GM23338 (cell line): ENCODE results near the gene ZNF74. TPM values are rescaled to one million over a fixed set of nuclear protein-coding genes. Genes with fewer than 3 reads are reported as not detected.

Experiments
- ATAC-seq: fragments of 200-7000 bp; cut with Tn5 transposase; 3 replicates; pipeline ENCODE4 v1.9.1; 2020
- DNase-seq: peaks from one replicate; pipeline ENCODE4 v3.0.0-alpha.2; 2015; ENCODE audit warnings: low spot score
- H2AFZ ChIP-seq: fragments of 200-600 bp; sonication (generic); 2 replicates; pipeline ENCODE4 v1.8.0; 2016; ENCODE audit warnings: antibody characterized with exemption, mild to moderate bottlenecking, moderate library complexity
- H3F3A ChIP-seq: fragments of 200-600 bp; sonication (generic); replicated peaks from 2 replicates; pipeline ENCODE4 v1.8.0; 2017; ENCODE audit warnings: antibody characterized with exemption, mixed run types, low read depth
- H3K27ac ChIP-seq: fragments of 200-600 bp; sonication (generic); 2 replicates; pipeline ENCODE4 v1.6.1; 2016; ENCODE audit warnings: low read depth
- H3K27me3 ChIP-seq: fragments of 200-600 bp; sonication (generic); 2 replicates; pipeline ENCODE4 v1.8.0; 2016; ENCODE audit warnings: mild to moderate bottlenecking, mixed run types, moderate library complexity; ENCODE audit not compliant: insufficient read depth
- H3K36me3 ChIP-seq: fragments of 200-600 bp; sonication (generic); 2 replicates; pipeline ENCODE4 v1.8.0; 2016; ENCODE audit warnings: mild to moderate bottlenecking; ENCODE audit not compliant: insufficient read depth
- H3K4me1 ChIP-seq: fragments of 200-600 bp; sonication (generic); 2 replicates; pipeline ENCODE4 v1.8.0; 2016; ENCODE audit warnings: mild to moderate bottlenecking, moderate library complexity; ENCODE audit not compliant: insufficient read depth
- H3K4me2 ChIP-seq: fragments of 200-600 bp; sonication (generic); 2 replicates; pipeline ENCODE4 v1.7.1; 2017; ENCODE audit warnings: mixed run types
- H3K4me3 ChIP-seq: fragments of 200-600 bp; sonication (generic); 2 replicates; pipeline ENCODE4 v1.6.1; 2016; ENCODE audit warnings: mixed run types
- H3K79me2 ChIP-seq: fragments of 200-600 bp; sonication (generic); replicated peaks from 2 replicates; pipeline ENCODE4 v1.8.0; 2017; ENCODE audit warnings: mild to moderate bottlenecking; ENCODE audit not compliant: insufficient read depth
- H3K9me2 ChIP-seq: fragments of 200-600 bp; sonication (generic); 2 replicates; pipeline ENCODE4 v1.8.0; 2017; ENCODE audit not compliant: insufficient read depth
- H4K20me1 ChIP-seq: fragments of 200-600 bp; sonication (generic); replicated peaks from 2 replicates; pipeline ENCODE4 v1.8.0; 2017; ENCODE audit warnings: mild to moderate bottlenecking; ENCODE audit not compliant: insufficient read depth
- H3K27ac Mint-ChIP-seq: 2 replicates; pipeline ENCODE4 v1.8.0; 2020; ENCODE audit warnings: inconsistent platforms, mild to moderate bottlenecking, moderate library complexity, mixed read lengths
- H3K27me3 Mint-ChIP-seq: 3 replicates; pipeline ENCODE4 v1.8.0; 2022; ENCODE audit warnings: low read depth, mild to moderate bottlenecking, moderate library complexity, mixed read lengths, inconsistent platforms; ENCODE audit not compliant: insufficient read depth, poor library complexity
- H3K36me3 Mint-ChIP-seq: 3 replicates; pipeline ENCODE4 v1.8.0; 2021; ENCODE audit warnings: low read depth, mild to moderate bottlenecking, inconsistent platforms, moderate library complexity, mixed read lengths
- H3K4me1 Mint-ChIP-seq: 3 replicates; pipeline ENCODE4 v1.8.0; 2020; ENCODE audit warnings: mild to moderate bottlenecking, inconsistent platforms, mixed read lengths
- H3K4me3 Mint-ChIP-seq: 3 replicates; pipeline ENCODE4 v1.8.0; 2021; ENCODE audit warnings: moderate library complexity, mild to moderate bottlenecking, inconsistent platforms, mixed read lengths
- H3K9me3 Mint-ChIP-seq: 3 replicates; pipeline ENCODE4 v1.8.0; 2020; ENCODE audit warnings: moderate library complexity, mild to moderate bottlenecking, inconsistent platforms, mixed read lengths
- CREB1 ChIP-seq: fragments of 250-450 bp; sonication (Bioruptor Pico); IDR thresholded peaks from 2 replicates; pipeline ENCODE4 v1.5.0; 2020; ENCODE audit warnings: low read depth, mild to moderate bottlenecking, moderate library complexity
- EZH2 ChIP-seq: fragments of 200-600 bp; sonication (generic); IDR thresholded peaks from one replicate; pipeline ENCODE4 v1.8.0; 2017; ENCODE audit warnings: antibody characterized with exemption, mild to moderate bottlenecking, low read depth; ENCODE audit not compliant: unreplicated experiment
- EZH2phosphoT487 ChIP-seq: fragments of 200-600 bp; sonication (generic); IDR thresholded peaks from one replicate; pipeline ENCODE4 v1.8.1; 2018; ENCODE audit warnings: antibody characterized with exemption; ENCODE audit not compliant: unreplicated experiment
- JUNB ChIP-seq: IDR thresholded peaks from one replicate; pipeline ENCODE4 v1.6.1; 2016; ENCODE audit warnings: antibody characterized with exemption; ENCODE audit not compliant: unreplicated experiment
- STAT1 ChIP-seq: IDR thresholded peaks from one replicate; pipeline ENCODE4 v1.6.1; 2016; ENCODE audit warnings: antibody characterized with exemption; ENCODE audit not compliant: unreplicated experiment
- ZNF331 ChIP-seq: fragments of 250-450 bp; sonication (Bioruptor Pico); IDR thresholded peaks from 2 replicates; pipeline ENCODE4 v1.5.0; 2020; ENCODE audit warnings: low read depth, mild to moderate bottlenecking, moderate library complexity
- polyA plus RNA-seq: library from polyadenylated mRNA; unstranded; fragments of >200 nt; fragmentation: Nextera tagmentation; extraction: Ambion mirVana; gene quantifications from 2 replicates; pipeline ENCODE4 v1.2.1, GENCODE V29; 2016
- total RNA-seq: library from RNA; depleted of rRNA; stranded (reverse); fragments of >200 nt; shearing (Covaris generic); gene quantifications from 2 replicates; pipeline ENCODE4 v1.2.3, GENCODE V29; 2014
- TF ChIP-seq, protein P1 (sequence below): IDR thresholded peaks from one replicate; pipeline ENCODE4 v1.6.1; 2018; ENCODE audit warnings: antibody characterized with exemption; ENCODE audit not compliant: unreplicated experiment
- TF ChIP-seq, protein P2 (sequence below): fragments of 250-450 bp; sonication (Bioruptor Pico); IDR thresholded peaks from 2 replicates; pipeline ENCODE4 v1.5.0; 2020; ENCODE audit warnings: mild to moderate bottlenecking, moderate library complexity
- TF ChIP-seq, protein P3 (sequence below): IDR thresholded peaks from 2 replicates; pipeline ENCODE4 v1.6.1; 2016; ENCODE audit warnings: antibody characterized with exemption

The ZNF74 gene
- total and polyA plus RNA-seq, 2 experiments from 2014 or later = 16.1 to 94.0 TPM

DNA sequence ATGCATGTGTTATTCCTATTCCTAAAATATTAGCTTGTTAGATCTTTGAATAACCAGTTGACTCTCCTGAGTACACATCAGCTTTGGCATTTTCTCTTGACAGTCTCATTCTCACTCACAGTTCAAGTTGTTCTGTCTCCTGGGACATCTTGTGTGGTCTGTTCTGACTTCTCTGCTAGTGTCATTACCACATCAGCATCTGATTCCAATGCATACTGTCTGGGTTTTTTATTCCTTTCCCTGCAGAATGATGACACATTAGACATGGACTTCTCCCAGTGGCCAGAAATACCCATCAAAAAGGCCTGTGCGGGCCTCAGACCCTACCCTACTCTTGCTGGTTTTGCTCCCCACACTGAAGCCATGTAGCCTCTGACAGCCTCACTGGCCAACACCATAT, 2.7 kb downstream of the ZNF74 start:
- Mint-ChIP-seq H3K36me3 (peaks cover 15% of the 10 kb centered on the region), H3K4me1 (peaks cover 30% of the 10 kb centered on the region), H3K27ac (no peak overlapping the region), H3K9me3 (peaks cover 1% of the 10 kb centered on the region; the same call in 2 of the 3 replicates), H3K4me3 (0 out of 3 replicates have a peak overlapping the region, but pooled peaks have one; percentile 89), H3K27me3 (peaks cover 4% of the 10 kb centered on the region)
- Histone ChIP-seq H3K4me1 (peaks cover 19% of the 10 kb centered on the region), H3K4me2 (0 out of 2 replicates have a peak overlapping the region, but pooled peaks have one; percentile 84), H2AFZ (no peak overlapping the region), H3K36me3 (no peaks in the 10 kb centered on the region), H3K4me3 (no peak overlapping the region; the same call in 1 of the 2 replicates), H3K27ac (no peak overlapping the region), H3K79me2 (peaks cover 64% of the 10 kb centered on the region), H3K27me3 (no peaks in the 10 kb centered on the region), H3K9me2 (no peaks in the 10 kb centered on the region), H3F3A (no peaks in the 10 kb centered on the region; the same call in 1 of the 2 replicates), H4K20me1 (peaks cover 35% of the 10 kb centered on the region)
- no peak for TF ChIP-seq EZH2
- TF ChIP-seq, protein P1, sequence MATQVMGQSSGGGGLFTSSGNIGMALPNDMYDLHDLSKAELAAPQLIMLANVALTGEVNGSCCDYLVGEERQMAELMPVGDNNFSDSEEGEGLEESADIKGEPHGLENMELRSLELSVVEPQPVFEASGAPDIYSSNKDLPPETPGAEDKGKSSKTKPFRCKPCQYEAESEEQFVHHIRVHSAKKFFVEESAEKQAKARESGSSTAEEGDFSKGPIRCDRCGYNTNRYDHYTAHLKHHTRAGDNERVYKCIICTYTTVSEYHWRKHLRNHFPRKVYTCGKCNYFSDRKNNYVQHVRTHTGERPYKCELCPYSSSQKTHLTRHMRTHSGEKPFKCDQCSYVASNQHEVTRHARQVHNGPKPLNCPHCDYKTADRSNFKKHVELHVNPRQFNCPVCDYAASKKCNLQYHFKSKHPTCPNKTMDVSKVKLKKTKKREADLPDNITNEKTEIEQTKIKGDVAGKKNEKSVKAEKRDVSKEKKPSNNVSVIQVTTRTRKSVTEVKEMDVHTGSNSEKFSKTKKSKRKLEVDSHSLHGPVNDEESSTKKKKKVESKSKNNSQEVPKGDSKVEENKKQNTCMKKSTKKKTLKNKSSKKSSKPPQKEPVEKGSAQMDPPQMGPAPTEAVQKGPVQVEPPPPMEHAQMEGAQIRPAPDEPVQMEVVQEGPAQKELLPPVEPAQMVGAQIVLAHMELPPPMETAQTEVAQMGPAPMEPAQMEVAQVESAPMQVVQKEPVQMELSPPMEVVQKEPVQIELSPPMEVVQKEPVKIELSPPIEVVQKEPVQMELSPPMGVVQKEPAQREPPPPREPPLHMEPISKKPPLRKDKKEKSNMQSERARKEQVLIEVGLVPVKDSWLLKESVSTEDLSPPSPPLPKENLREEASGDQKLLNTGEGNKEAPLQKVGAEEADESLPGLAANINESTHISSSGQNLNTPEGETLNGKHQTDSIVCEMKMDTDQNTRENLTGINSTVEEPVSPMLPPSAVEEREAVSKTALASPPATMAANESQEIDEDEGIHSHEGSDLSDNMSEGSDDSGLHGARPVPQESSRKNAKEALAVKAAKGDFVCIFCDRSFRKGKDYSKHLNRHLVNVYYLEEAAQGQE = no peak
- TF ChIP-seq ZNF331 (CRISPR knock-in tag) = no peak
- ATAC-seq (no peak), DNase-seq (no peak)

DNA sequence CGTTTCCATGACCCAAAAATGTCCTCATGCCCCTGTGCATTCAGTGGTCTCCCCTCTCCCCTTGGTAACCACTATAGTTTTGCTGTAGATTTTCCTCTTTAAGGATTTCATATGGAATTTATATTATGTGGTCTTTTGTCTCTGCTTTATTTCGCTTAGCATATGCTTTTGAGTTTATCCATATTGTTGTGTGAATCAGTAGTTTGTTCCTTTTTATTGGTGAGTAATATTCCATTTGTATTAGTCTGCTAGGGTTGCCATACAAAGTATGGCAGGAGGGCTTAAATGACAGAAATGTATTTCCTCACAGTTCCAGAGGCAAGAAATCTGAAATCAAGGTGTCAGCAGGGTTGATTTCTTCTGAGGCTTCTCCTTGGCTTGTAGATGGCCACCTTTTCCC, 3.5 kb downstream of the ZNF74 start:
- no peak overlapping the region for H3K27ac ChIP-seq
- no peak overlapping the region for H2AFZ ChIP-seq
- H3K79me2 ChIP-seq = peaks cover 64% of the 10 kb centered on the region
- Mint-ChIP-seq H3K27me3 (peaks cover 6% of the 10 kb centered on the region), H3K27ac (no peak overlapping the region), H3K36me3 (peaks cover 19% of the 10 kb centered on the region), H3K4me1 (peaks cover 30% of the 10 kb centered on the region), H3K4me3 (no peak overlapping the region), H3K9me3 (peaks cover 2% of the 10 kb centered on the region; the same call in 2 of the 3 replicates)
- no peak for ATAC-seq
- H3K27me3 ChIP-seq = no peaks in the 10 kb centered on the region
- H3K4me2 ChIP-seq = no peak overlapping the region
- no peak overlapping the region for H3K4me3 ChIP-seq
- peaks cover 35% of the 10 kb centered on the region for H4K20me1 ChIP-seq
- H3K9me2 ChIP-seq = no peaks in the 10 kb centered on the region
- H3K4me1 ChIP-seq = peaks cover 19% of the 10 kb centered on the region
- no peaks in the 10 kb centered on the region for H3K36me3 ChIP-seq
- no peak for DNase-seq
- no peaks in the 10 kb centered on the region; the same call in 1 of the 2 replicates for H3F3A ChIP-seq
- TF ChIP-seq JUNB (no peak), CREB1 (CRISPR knock-in tag) (no peak), STAT1 (no peak), EZH2 (no peak), EZH2phosphoT487 (no peak)
- TF ChIP-seq, protein P2, sequence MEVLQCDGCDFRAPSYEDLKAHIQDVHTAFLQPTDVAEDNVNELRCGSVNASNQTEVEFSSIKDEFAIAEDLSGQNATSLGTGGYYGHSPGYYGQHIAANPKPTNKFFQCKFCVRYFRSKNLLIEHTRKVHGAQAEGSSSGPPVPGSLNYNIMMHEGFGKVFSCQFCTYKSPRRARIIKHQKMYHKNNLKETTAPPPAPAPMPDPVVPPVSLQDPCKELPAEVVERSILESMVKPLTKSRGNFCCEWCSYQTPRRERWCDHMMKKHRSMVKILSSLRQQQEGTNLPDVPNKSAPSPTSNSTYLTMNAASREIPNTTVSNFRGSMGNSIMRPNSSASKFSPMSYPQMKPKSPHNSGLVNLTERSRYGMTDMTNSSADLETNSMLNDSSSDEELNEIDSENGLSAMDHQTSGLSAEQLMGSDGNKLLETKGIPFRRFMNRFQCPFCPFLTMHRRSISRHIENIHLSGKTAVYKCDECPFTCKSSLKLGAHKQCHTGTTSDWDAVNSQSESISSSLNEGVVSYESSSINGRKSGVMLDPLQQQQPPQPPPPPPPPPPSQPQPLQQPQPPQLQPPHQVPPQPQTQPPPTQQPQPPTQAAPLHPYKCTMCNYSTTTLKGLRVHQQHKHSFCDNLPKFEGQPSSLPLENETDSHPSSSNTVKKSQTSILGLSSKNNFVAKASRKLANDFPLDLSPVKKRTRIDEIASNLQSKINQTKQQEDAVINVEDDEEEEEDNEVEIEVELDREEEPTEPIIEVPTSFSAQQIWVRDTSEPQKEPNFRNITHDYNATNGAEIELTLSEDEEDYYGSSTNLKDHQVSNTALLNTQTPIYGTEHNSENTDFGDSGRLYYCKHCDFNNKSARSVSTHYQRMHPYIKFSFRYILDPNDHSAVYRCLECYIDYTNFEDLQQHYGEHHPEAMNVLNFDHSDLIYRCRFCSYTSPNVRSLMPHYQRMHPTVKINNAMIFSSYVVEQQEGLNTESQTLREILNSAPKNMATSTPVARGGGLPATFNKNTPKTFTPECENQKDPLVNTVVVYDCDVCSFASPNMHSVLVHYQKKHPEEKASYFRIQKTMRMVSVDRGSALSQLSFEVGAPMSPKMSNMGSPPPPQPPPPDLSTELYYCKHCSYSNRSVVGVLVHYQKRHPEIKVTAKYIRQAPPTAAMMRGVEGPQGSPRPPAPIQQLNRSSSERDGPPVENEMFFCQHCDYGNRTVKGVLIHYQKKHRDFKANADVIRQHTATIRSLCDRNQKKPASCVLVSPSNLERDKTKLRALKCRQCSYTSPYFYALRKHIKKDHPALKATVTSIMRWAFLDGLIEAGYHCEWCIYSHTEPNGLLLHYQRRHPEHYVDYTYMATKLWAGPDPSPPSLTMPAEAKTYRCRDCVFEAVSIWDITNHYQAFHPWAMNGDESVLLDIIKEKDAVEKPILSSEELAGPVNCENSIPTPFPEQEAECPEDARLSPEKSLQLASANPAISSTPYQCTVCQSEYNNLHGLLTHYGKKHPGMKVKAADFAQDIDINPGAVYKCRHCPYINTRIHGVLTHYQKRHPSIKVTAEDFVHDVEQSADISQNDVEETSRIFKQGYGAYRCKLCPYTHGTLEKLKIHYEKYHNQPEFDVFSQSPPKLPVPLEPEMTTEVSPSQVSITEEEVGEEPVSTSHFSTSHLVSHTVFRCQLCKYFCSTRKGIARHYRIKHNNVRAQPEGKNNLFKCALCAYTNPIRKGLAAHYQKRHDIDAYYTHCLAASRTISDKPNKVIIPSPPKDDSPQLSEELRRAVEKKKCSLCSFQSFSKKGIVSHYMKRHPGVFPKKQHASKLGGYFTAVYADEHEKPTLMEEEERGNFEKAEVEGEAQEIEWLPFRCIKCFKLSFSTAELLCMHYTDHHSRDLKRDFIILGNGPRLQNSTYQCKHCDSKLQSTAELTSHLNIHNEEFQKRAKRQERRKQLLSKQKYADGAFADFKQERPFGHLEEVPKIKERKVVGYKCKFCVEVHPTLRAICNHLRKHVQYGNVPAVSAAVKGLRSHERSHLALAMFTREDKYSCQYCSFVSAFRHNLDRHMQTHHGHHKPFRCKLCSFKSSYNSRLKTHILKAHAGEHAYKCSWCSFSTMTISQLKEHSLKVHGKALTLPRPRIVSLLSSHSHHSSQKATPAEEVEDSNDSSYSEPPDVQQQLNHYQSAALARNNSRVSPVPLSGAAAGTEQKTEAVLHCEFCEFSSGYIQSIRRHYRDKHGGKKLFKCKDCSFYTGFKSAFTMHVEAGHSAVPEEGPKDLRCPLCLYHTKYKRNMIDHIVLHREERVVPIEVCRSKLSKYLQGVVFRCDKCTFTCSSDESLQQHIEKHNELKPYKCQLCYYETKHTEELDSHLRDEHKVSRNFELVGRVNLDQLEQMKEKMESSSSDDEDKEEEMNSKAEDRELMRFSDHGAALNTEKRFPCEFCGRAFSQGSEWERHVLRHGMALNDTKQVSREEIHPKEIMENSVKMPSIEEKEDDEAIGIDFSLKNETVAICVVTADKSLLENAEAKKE (CRISPR knock-in tag) = no peak
- TF ChIP-seq, protein P3, sequence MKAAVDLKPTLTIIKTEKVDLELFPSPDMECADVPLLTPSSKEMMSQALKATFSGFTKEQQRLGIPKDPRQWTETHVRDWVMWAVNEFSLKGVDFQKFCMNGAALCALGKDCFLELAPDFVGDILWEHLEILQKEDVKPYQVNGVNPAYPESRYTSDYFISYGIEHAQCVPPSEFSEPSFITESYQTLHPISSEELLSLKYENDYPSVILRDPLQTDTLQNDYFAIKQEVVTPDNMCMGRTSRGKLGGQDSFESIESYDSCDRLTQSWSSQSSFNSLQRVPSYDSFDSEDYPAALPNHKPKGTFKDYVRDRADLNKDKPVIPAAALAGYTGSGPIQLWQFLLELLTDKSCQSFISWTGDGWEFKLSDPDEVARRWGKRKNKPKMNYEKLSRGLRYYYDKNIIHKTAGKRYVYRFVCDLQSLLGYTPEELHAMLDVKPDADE = no peak
